ENCODE results near the gene EIPR1. TPM values are rescaled to one million over a fixed set of nuclear protein-coding genes. Genes with fewer than 3 reads are reported as not detected.

Gene EIPR1
- total and polyA plus RNA-seq, 2 of the 13 experiments (the other 11 are each of a cell fraction or from before 2014, with no cell fraction given) = 70.0 to 96.3 TPM

GRCh38 chr2:3279236-3279960, 98.2 kb downstream of the EIPR1 start:
- TF ChIP-seq ZKSCAN1 (IDR thresholded peaks at IDR 0.05; ENCODE audit: low read length) = no peak
- TF ChIP-seq SSRP1 (CRISPR knock-in tag; IDR thresholded peaks at IDR 0.05) = no peak
- no peak for TF ChIP-seq CREM (IDR thresholded peaks at IDR 0.05)
- no peak for TF ChIP-seq CREM (CRISPR knock-in tag; IDR thresholded peaks at IDR 0.05)
- no peak for TF ChIP-seq ZGPAT (CRISPR knock-in tag; IDR thresholded peaks at IDR 0.05)
- TF ChIP-seq ZFP91 (CRISPR knock-in tag; IDR thresholded peaks at IDR 0.05; ENCODE audit: borderline replicate concordance) = no peak
- no peak for TF ChIP-seq ZSCAN29 (CRISPR knock-in tag; conservative IDR thresholded peaks at IDR 0.05)
- TF ChIP-seq ZNF670 (CRISPR knock-in tag; IDR thresholded peaks at IDR 0.05; ENCODE audit: borderline replicate concordance) = no peak
- TF ChIP-seq ZNF496 (CRISPR knock-in tag; IDR thresholded peaks at IDR 0.05; ENCODE audit: insufficient replicate concordance) = no peak
- TF ChIP-seq NFKB2 (CRISPR knock-in tag; IDR thresholded peaks at IDR 0.05; ENCODE audit: borderline replicate concordance) = no peak
- no peak for TF ChIP-seq ZFP1 (CRISPR knock-in tag; IDR thresholded peaks at IDR 0.05)
- TF ChIP-seq ZNF577 (CRISPR knock-in tag; IDR thresholded peaks at IDR 0.05; ENCODE audit: borderline replicate concordance, low read depth) = no peak
- no peak for TF ChIP-seq RAD51 (IDR thresholded peaks at IDR 0.05; ENCODE audit: borderline replicate concordance)
- TF ChIP-seq ZNF703 (CRISPR knock-in tag; IDR thresholded peaks at IDR 0.05; ENCODE audit: borderline replicate concordance) = no peak
- TF ChIP-seq JDP2 (CRISPR knock-in tag; IDR thresholded peaks at IDR 0.05; ENCODE audit: borderline replicate concordance) = no peak
- TF ChIP-seq ZSCAN21 (CRISPR knock-in tag; IDR thresholded peaks at IDR 0.05; ENCODE audit: borderline replicate concordance) = no peak
- TF ChIP-seq BRD4 (CRISPR knock-in tag; IDR thresholded peaks at IDR 0.05) = no peak
- TF ChIP-seq ZNF317 (CRISPR knock-in tag; IDR thresholded peaks at IDR 0.05) = no peak
- FAIRE-seq (no peak), ATAC-seq (no peak), DNase-seq (ENCODE audit: low spot score) (no peak)
- intact Hi-C loops (cut with micrococcal nuclease; ENCODE audit: unreplicated experiment) (no loop called here), in situ Hi-C loops (cut with HindIII; ENCODE audit: extremely low pct_ligation_motif_present, low pct_unique_long_range_greater_than_20kb) (no loop called here)
- H3K4me1 ChIP-seq (ENCODE audit: insufficient read depth, low read length) = no peaks in the 10 kb centered on the region
- CTCF ChIA-PET (ENCODE audit: low intra/inter-chr PET ratio, low total read pairs) = no interaction called here
- peaks cover 5 to 8% of the 10 kb centered on the region in 2 experiments; a peak in 4 of 5 replicates for H3K36me3 ChIP-seq (replicated peaks in 1 of 2; ENCODE audit: control insufficient read depth in 1 of 2, insufficient read depth in 2 of 2, low read length in 2 of 2)
- POLR2A ChIA-PET = no interaction called here
- no peaks in the 10 kb centered on the region; the same call in 1 of the 2 replicates for H4K20me1 ChIP-seq (ENCODE audit: insufficient read depth, low read length)
- no peaks in the 10 kb centered on the region for H3K9me3 ChIP-seq (ENCODE audit: low read length)
- H3K79me2 ChIP-seq (ENCODE audit: insufficient read depth, low read length) = no peaks in the 10 kb centered on the region
- H3K4me2 ChIP-seq (ENCODE audit: low read depth, low read length) = no peak overlapping the region
- no TSS peak for BruUV-seq (replicated peaks)
- H3K27ac ChIP-seq (ENCODE audit: extremely low read length, insufficient read depth, low read length) = no peak overlapping the region
- no peak overlapping the region for H2AFZ ChIP-seq (ENCODE audit: low read length)
- 97% methylated on average over 17 of the region's 17 CpGs for WGBS (ENCODE audit: low lambda C conversion rate)
- no peaks in the 10 kb centered on the region for H3K27me3 ChIP-seq (ENCODE audit: control insufficient read depth in 1 of 2, insufficient read depth in 2 of 2, low read length in 2 of 2)
- no peak overlapping the region for H3K9ac ChIP-seq (ENCODE audit: insufficient read depth, low read depth, low read length)
- no peak overlapping the region for H3K4me3 ChIP-seq (replicated peaks in 1 of 3; ENCODE audit: insufficient read depth in 1 of 3, low read depth in 2 of 3, low read length in 3 of 3)

Data from HepG2 (cell line).